Measurements from ENCODE around the gene SLC6A13.

DNA sequence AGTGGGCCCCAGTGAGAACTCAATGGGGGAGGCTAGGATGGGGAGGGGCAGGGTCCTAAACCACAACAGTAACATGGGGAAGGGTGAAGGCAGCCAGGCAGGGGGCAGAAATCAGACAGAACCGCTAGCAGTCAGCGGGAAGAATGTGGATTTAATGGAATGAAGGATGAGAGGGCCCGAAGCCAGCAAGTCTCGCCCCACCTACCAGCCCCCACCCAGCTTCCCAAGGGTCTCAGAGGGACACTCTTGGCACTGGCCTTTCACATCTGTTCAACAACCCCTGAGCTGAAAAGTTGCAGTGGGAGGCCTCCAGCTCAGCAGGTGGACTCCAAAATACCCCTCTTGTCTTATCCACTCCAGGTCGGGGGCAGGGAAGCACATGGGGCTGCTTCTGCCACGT is 42.1 kb downstream of the SLC6A13 start:
- no peak for TF ChIP-seq CTCF (IDR thresholded peaks at IDR 0.05; ENCODE audit: poor library complexity)
- no peak for TF ChIP-seq EZH2 (IDR thresholded peaks at IDR 0.05; ENCODE audit: borderline replicate concordance)
